GM18520 (cell line): Measurements from ENCODE around the gene COQ2.

ENCODE experiments used
- ATAC-seq: cut with Tn5 transposase; IDR thresholded peaks from one replicate; pipeline ENCODE4 v1.9.1; 2021; ENCODE audit not compliant: unreplicated experiment

Gene COQ2

DNA sequence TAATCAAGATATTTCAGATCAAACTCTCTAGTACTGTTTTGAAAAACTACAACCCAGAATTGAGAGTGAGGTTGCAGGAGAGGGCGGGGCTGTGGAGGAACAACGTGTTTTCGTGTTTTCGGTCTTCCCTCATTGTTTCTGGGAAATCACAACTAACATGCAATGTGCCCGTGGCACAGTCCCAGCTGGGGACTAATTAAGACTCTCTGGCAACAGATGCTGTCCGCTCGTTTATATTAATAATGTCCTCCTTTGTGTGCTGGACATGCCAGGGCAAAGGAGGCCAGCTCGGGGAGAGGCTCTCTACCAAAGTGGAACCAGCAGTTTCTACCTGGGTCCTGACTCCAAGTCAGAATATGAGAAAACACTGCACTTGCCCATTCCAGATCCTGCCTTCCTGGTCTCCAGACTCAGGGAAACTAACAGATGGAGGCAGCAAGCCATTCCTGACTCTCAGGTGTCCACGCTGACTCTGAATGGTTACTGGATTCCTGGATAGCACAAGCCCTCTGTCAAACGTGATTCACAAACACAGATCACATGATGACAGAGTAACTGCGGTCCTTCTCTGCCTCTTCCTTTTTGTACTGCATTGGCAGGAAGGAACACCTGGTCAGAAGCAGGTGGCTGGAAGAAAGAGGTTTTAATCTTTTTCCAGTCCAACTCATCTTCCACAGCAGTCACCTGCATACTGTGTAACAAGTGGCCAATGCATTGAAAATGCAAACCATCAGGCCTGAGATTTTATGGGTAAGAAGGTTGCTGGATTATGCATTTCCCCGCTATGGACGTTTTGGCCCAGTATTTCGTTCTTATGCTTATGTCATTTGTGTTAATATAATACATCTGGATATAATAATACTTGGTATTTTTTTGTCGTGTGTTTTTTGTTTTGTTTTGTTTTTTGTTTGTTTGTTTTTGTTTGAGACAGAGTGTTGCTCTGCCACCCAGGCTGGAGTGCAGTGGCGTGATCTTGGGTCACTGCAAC, 65.0 kb downstream of the COQ2 start:
- no peak for ATAC-seq

GRCh38 chr4:83217721-83218522, 66.7 kb downstream of the COQ2 start:
- ATAC-seq = peak; percentile 89

- no peak for ATAC-seq
Measured at GRCh38 chr4:83216959-83217683, 67.5 kb downstream of the COQ2 start.

GRCh38 chr4:83214079-83214478, 70.5 kb downstream of the COQ2 start:
- ATAC-seq = no peak
